NB4 (cell line): ENCODE measurements around the gene PPL.

Source experiments
- POLR2A ChIP-seq: IDR thresholded peaks from 2 replicates; pipeline ENCODE4 v1.6.1; 2011; ENCODE audit warnings: mild to moderate bottlenecking; ENCODE audit not compliant: insufficient read length; ENCODE audit errors: extremely low read depth
- TF ChIP-seq, protein P1 (sequence below): IDR thresholded peaks from one replicate; pipeline ENCODE4 v1.5.1; 2012; ENCODE audit warnings: low read depth, low read length
- TF ChIP-seq, protein P2 (sequence below): IDR thresholded peaks from 2 replicates; pipeline ENCODE4 v1.6.1; 2011; ENCODE audit warnings: low read depth, low read length

DNA sequence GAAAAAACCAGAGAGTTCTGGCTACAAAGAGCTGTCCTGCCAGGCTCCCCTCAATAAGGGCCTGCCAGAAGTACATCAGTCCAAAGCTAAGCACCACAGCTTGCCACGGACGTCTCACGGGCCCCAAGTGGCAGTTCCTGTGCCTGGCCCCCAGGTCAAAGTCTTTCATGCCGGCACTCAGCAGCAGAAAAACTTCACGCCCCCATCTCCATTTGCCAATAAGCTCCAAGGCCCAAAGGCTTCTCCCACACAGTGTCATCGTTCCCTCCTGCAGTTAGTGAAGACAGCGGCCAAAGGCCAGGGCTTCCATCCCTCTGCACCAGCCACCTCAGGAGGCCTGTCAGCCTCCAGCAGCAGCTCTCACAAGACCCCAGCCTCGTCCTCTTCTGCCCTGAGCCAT, 62.3 kb downstream of the PPL start:
- TF ChIP-seq, protein P1, sequence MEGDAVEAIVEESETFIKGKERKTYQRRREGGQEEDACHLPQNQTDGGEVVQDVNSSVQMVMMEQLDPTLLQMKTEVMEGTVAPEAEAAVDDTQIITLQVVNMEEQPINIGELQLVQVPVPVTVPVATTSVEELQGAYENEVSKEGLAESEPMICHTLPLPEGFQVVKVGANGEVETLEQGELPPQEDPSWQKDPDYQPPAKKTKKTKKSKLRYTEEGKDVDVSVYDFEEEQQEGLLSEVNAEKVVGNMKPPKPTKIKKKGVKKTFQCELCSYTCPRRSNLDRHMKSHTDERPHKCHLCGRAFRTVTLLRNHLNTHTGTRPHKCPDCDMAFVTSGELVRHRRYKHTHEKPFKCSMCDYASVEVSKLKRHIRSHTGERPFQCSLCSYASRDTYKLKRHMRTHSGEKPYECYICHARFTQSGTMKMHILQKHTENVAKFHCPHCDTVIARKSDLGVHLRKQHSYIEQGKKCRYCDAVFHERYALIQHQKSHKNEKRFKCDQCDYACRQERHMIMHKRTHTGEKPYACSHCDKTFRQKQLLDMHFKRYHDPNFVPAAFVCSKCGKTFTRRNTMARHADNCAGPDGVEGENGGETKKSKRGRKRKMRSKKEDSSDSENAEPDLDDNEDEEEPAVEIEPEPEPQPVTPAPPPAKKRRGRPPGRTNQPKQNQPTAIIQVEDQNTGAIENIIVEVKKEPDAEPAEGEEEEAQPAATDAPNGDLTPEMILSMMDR: no peak
- TF ChIP-seq POLR2A: no peak
- TF ChIP-seq, protein P2, sequence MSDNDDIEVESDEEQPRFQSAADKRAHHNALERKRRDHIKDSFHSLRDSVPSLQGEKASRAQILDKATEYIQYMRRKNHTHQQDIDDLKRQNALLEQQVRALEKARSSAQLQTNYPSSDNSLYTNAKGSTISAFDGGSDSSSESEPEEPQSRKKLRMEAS: no peak
